ENCODE results near the gene ARHGEF2. TPM values are rescaled to one million over a fixed set of nuclear protein-coding genes. Genes with fewer than 3 reads are reported as not detected.

The ARHGEF2 gene
- total RNA-seq, 2 experiments from 2014 or later: 78.8 to 133 TPM

DNA sequence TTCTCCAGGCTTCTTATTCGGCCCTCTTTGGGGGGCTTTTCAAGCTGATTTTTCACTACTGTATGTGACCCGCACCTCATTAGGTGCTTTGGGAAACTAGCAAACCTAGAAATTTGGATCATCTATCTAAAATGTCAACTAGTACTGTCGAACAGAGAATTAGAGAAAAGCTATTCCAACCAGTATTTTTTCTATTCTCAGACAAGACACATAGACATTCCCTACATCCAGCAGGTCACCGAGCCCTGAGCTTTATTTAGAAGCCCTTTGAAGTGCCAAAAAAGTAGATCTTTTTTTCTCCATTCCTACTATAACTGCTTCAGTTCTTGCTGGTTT lies 42.7 kb upstream of the ARHGEF2 start:
- intact Hi-C loops (cut with micrococcal nuclease; ENCODE audit: unreplicated experiment): loop anchor here (2.0 kb wide), 1 partner anchor 34 kb away; the partner anchor contains the start of gene LAMTOR2
- no peaks in the 10 kb centered on the region for H4K20me1 ChIP-seq (ENCODE audit: insufficient read depth, low read length)
- ChIA-PET CTCF (ENCODE audit: unreplicated experiment) (interaction anchor here (0.7 to 1.1 kb wide), 2 partner anchors 32 to 204 kb away, joined by 3 to 4 read pairs; no protein-coding TSS in a partner anchor), POLR2A (interaction anchor here (0.7 to 2.3 kb wide), 5 partner anchors 10 to 105 kb away, joined by 3 to 5 read pairs (median 4); no protein-coding TSS in a partner anchor)
- H2AFZ ChIP-seq (ENCODE audit: low read length): peak overlapping the region; percentile 99
- H3K4me1 ChIP-seq (ENCODE audit: insufficient read depth, low read length, poor library complexity, severe bottlenecking): peaks cover 11% of the 10 kb centered on the region
- no TSS peak for BruUV-seq (replicated peaks)
- no peak overlapping the region for H3K27ac ChIP-seq (ENCODE audit: low read depth, low read length, poor library complexity, severe bottlenecking)
- no peaks in the 10 kb centered on the region for H3K9me3 ChIP-seq (ENCODE audit: low read length)
- TF ChIP-seq EZH2phosphoT487 (IDR thresholded peaks at IDR 0.05; ENCODE audit: borderline replicate concordance, low read depth, low read length): no peak
- TF ChIP-seq, protein P1, sequence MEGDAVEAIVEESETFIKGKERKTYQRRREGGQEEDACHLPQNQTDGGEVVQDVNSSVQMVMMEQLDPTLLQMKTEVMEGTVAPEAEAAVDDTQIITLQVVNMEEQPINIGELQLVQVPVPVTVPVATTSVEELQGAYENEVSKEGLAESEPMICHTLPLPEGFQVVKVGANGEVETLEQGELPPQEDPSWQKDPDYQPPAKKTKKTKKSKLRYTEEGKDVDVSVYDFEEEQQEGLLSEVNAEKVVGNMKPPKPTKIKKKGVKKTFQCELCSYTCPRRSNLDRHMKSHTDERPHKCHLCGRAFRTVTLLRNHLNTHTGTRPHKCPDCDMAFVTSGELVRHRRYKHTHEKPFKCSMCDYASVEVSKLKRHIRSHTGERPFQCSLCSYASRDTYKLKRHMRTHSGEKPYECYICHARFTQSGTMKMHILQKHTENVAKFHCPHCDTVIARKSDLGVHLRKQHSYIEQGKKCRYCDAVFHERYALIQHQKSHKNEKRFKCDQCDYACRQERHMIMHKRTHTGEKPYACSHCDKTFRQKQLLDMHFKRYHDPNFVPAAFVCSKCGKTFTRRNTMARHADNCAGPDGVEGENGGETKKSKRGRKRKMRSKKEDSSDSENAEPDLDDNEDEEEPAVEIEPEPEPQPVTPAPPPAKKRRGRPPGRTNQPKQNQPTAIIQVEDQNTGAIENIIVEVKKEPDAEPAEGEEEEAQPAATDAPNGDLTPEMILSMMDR (conservative IDR thresholded peaks at IDR 0.05; ENCODE audit: low read length): no peak
- no peaks in the 10 kb centered on the region for H3K9me2 ChIP-seq (ENCODE audit: insufficient read depth, low read length)
- H3K4me3 ChIP-seq (ENCODE audit: low read depth, low read length, poor library complexity, severe bottlenecking): peak overlapping the region; percentile 80
- peaks cover 37% of the 10 kb centered on the region for H3K36me3 ChIP-seq (ENCODE audit: insufficient read depth, low read length)
- H3K4me2 ChIP-seq (ENCODE audit: low read length): peak overlapping the region; percentile 73
- DNase-seq (ENCODE audit: low spot score): no peak
- H3K79me2 ChIP-seq (ENCODE audit: insufficient read depth, low read depth, low read length): peaks cover 16% of the 10 kb centered on the region; the same call in 1 of the 2 replicates

DNA sequence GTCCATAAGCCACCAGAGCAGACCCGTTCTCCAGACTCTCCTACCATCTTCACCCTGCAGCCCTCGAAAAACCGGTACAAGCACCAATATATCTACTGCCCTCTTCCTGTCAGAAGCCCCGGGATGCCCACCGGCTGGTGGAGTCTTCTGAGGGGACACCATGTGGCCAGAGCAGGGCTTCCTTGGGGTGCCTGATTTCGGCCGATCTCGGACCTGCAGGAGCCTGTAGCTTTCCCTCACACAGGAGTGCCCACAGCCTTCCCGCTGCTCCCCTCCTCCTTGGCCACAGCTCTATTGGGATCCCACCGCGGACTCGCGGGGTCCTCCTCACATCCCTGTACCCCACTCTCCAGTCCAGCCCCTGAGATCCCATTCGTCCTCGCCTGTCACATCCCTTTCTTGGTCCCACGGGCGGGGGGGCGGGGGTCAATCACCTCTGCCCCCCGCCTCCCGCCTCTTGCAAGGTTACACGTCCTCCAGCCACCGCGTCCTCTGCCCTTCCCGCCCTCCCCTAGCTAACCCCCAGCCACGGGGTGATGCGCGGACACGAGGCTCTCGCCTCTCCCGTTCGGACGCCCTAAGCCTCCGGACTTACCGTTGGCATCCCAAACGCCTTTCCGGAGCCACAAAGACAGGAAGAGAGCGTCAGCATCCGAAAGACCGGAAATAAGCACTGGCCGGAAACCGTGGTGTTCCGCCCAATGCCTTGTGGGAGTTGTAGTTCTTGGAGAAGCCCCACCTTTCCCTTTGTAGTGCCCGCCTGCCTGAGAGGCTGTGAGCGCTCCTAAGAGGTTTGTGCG lies 42.1 kb upstream of the ARHGEF2 start, which contains the start of gene SSR2:
SSR2 (minus strand) TSS at position 659 of the 800 bp plus-strand sequence. CDS start 784 bp downstream, outside the sequence.
- Histone ChIP-seq H3K79me2 (ENCODE audit: insufficient read depth, low read depth, low read length) (peaks cover 16% of the 10 kb centered on the region; the same call in 1 of the 2 replicates), H4K20me1 (ENCODE audit: insufficient read depth, low read length) (no peaks in the 10 kb centered on the region), H3K4me2 (ENCODE audit: low read length) (peak within 1 kb of the TSS; percentile 73), H3K9me2 (ENCODE audit: insufficient read depth, low read length) (no peaks in the 10 kb centered on the region), H3K9me3 (ENCODE audit: low read length) (no peaks in the 10 kb centered on the region), H3K4me1 (ENCODE audit: insufficient read depth, low read length, poor library complexity, severe bottlenecking) (peaks cover 11% of the 10 kb centered on the region), H3K27ac (ENCODE audit: low read depth, low read length, poor library complexity, severe bottlenecking) (peak within 1 kb of the TSS; percentile 13), H3K4me3 (ENCODE audit: low read depth, low read length, poor library complexity, severe bottlenecking) (peak within 1 kb of the TSS; percentile 80), H3K36me3 (ENCODE audit: insufficient read depth, low read length) (peaks cover 43% of the 10 kb centered on the region), H2AFZ (ENCODE audit: low read length) (peak within 1 kb of the TSS; percentile 99)
- TF ChIP-seq EZH2phosphoT487 (IDR thresholded peaks at IDR 0.05; ENCODE audit: borderline replicate concordance, low read depth, low read length): no peak
- TF ChIP-seq, protein P1 (conservative IDR thresholded peaks at IDR 0.05; ENCODE audit: low read length): no peak
- DNase-seq (ENCODE audit: low spot score): peak; percentile 95
- CTCF ChIA-PET (ENCODE audit: unreplicated experiment): interaction anchor here (0.7 to 1.1 kb wide), 2 partner anchors 31 to 205 kb away, joined by 3 to 4 read pairs; no protein-coding TSS in a partner anchor
- no TSS peak for BruUV-seq (replicated peaks)
- POLR2A ChIA-PET: interaction anchor here (0.5 to 2.3 kb wide), 8 partner anchors 11 to 197 kb away, joined by 3 to 5 read pairs (median 4); partner anchors contain the start of gene ARHGEF2
- intact Hi-C loops (cut with micrococcal nuclease; ENCODE audit: unreplicated experiment): loop anchor here (2.0 kb wide), 1 partner anchor 34 kb away; the partner anchor contains the start of gene LAMTOR2
